Stomach smooth muscle (tissue), 2 donors: ENCODE data around the gene SPTLC1.
A peak's percentile ranks its signal among the peaks of the same experiment; 100 is the strongest.
"Not testable (repeated sequence)": the region's sequence is repeated elsewhere in the genome, so short reads cannot be mapped to it uniquely, and the experiment has no call there.

Experiments used
- H3K27ac ChIP-seq: one replicate; pipeline ENCODE4 v1.7.0; 2013; ENCODE audit warnings: mild to moderate bottlenecking, low read length, inconsistent platforms
- H3K27me3 ChIP-seq, 2 donors: one replicate each; pipeline ENCODE4 v1.7.0; 2013; ENCODE audit warnings: low read length in 2 of 2; ENCODE audit not compliant: insufficient read depth in 2 of 2, control insufficient read depth in 1 of 2
- H3K36me3 ChIP-seq, 2 donors: one replicate each; pipeline ENCODE4 v1.7.0; 2013; ENCODE audit warnings: low read length in 2 of 2; ENCODE audit not compliant: control insufficient read depth in 2 of 2, insufficient read depth in 2 of 2
- H3K4me1 ChIP-seq: one replicate; pipeline ENCODE4 v1.7.0; 2013; ENCODE audit warnings: low read length; ENCODE audit not compliant: control insufficient read depth, insufficient read depth
- H3K4me3 ChIP-seq, 2 donors: one replicate each; pipeline ENCODE4 v1.7.0; 2013; ENCODE audit warnings: low read length in 2 of 2
- H3K9ac ChIP-seq, 2 donors: one replicate each; pipeline ENCODE4 v1.7.0; 2013; ENCODE audit warnings: low read length in 2 of 2, mild to moderate bottlenecking in 1 of 2
- H3K9me3 ChIP-seq, 2 donors: one replicate each; pipeline ENCODE4 v1.7.0; 2013; ENCODE audit warnings: low read length in 2 of 2; ENCODE audit not compliant: control insufficient read depth in 2 of 2
- donor health status: healthy.
- donor health status: Pancreatic carcinoma.

The SPTLC1 gene

DNA sequence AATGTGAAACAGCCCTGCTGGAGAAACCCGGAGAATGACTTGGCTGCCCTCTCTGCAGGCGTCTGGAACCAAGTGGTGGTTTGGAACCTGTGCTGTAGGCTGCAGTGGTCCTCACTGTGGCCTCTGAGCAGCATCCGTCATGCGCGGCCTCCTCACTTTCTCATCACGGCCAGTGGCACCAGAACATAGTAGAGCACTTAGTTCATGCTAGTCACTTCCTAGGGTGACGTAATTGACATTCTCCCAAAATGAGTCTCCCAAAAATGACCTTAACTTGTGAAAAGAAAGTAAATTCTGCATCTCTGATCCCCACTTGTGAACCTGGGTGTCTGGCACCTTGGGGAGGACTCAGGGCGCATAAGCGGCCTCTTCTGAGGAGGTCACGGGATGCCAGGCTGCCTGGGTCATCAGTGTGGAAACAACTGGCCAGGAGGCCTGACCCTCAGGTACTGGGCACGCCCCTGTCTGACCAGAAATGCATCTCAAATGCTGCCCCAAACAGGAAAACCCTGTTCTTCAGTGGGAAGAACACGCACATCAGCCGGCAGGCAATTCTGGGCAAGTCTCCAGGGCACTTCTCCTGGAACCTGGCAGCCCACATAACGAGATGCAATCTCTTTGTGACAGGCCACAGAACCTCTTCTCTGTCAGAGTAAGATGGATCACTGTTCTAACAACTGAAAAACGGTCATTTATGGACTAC, 36.6 kb upstream of the SPTLC1 start:
- H3K4me3 ChIP-seq = no peak overlapping the region
- H3K9me3 ChIP-seq = no peaks in the 10 kb centered on the region
- H3K27ac ChIP-seq = peak overlapping the region; percentile 53

DNA sequence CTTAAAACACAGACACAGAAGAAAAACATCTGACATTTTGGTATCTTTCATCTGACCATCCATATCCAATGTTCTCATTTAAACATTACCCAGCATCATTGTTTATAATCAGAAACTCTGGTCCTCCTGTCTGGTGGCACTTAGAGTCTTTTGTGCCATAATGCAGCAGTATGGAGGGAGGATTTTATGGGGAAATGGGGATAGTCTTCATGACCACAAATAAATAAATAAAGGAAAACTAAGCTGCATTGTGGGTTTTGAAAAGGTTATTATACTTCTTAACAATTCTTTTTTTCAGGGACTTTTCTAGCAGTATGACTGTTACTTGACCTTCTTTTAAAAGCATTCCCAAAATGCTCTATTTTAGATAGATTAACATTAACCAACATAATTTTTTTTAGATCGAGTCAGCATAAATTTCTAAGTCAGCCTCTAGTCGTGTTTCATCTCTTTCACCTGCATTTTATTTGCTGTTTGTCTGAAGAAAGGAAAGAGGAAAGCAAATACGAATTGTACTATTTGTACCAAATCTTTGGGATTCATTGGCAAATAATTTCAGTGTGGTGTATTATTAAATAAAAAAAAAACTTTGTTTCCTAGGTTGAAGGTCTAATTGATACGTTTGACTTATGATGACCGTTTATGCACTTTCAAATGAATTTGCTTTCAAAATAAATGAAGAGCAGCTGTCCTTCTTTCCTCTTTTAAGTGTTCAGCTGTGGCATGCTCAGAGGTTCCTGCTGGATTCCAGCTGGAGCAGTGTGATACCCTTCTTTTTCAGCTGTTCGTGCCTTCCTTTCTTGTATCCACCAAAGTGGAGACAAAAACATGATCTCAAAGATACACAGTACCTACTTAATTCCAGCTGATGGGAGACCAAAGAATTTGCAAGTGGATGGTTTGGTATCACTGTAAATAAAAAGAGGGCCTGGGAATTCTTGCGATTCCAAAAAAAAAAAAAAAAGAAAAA, 35.6 kb upstream of the SPTLC1 start:
- peaks cover 33% of the 10 kb centered on the region for H3K4me1 ChIP-seq
- H3K36me3 ChIP-seq, H3K27ac ChIP-seq, H3K9ac ChIP-seq, H3K4me3 ChIP-seq, H3K9me3 ChIP-seq, H3K27me3 ChIP-seq: not testable (repeated sequence)

More for the DNA sequence above, 36.6 kb upstream of the SPTLC1 start:
- H3K27me3 ChIP-seq = no peaks in the 10 kb centered on the region
- no peaks in the 10 kb centered on the region for H3K36me3 ChIP-seq
- H3K9ac ChIP-seq = peak overlapping the region in 1 of 2 donors; percentile 27
- peaks cover 30% of the 10 kb centered on the region for H3K4me1 ChIP-seq

DNA sequence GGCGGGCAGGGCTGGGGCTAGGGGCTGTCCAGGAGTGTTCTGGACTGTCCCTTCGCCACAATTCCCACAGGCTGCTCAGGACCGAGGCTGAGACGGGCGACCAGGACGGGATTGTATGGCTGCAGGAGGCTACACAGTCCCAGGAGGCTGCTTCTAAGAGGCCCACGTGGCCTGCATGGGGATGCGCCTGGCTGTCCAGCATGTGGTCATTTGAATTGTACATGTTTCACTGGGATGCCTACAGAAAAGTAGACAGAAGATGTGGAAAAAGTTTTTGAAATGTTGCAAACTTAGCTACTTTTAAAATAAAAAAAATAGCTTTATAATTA, 32.6 kb upstream of the SPTLC1 start:
- no peak overlapping the region for H3K9ac ChIP-seq
- peaks cover 27% of the 10 kb centered on the region for H3K4me1 ChIP-seq
- peak overlapping the region; percentile 67 for H3K27ac ChIP-seq
- H3K9me3 ChIP-seq = no peaks in the 10 kb centered on the region
- no peaks in the 10 kb centered on the region for H3K27me3 ChIP-seq
- no peaks in the 10 kb centered on the region for H3K36me3 ChIP-seq
- H3K4me3 ChIP-seq = no peak overlapping the region

DNA sequence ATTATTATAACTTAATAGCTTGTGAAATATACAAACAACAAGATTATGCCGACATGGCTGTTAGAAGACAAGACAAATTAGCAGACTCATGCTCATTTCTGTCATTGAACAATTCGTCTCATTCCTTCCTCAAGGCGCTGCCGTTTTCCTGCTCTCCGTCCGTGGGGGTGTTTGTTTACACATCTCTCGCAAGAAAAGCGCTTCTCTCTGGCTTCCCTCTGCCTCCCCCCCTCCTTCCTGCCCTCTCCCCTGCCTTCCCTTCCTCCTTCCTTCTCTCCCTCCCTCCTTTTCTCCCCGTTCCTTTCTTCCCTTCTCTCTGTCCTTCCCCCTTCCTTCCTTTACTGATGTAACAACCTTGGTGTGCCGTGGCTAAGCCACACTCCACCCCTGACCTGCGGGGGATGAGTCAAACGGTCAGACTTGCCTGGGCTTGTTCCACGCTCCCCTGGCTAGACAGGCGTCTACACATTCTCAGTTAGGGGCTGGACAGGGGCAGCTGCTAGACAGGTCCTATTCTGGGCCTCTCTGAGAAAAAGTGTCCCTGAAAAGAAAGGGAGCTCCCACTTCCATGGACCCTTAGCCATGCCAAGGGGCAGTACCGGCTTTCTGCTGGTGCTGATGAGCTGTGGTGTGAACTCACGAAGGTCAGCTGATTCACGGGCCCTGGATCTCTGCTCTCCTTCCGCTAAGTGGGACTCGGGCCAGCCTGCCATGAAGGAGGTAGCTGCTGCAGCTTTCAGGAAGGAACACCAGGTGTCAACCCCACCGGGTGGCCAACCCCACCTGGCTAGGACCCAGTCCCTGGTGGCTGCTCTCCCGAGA, 32.0 kb upstream of the SPTLC1 start:
- Histone ChIP-seq H3K27ac (peak overlapping the region; percentile 67), H3K9ac (peak overlapping the region in 1 of 2 donors; percentile 66)

DNA sequence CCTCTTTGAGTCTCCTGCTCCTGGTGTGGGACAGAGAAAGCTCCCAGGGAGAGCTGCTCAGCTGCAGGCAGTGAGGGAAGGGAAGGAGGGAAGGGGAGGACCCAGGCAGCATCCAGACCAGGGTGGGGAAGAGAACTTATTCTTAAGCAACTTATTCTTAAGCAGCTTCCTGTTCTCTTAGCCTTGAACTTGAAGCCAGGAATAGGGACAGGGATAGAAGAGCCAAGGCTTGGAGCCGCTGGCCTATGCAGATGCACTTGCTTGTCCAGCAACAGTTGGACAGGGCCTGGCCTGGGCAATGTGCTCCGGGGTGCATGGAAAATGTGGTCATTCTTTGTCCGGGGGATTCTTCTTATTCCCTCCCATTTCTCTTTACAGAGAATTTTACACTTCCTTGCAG, 31.4 kb upstream of the SPTLC1 start:
- Histone ChIP-seq H3K9me3 (no peaks in the 10 kb centered on the region), H3K27ac (peak overlapping the region; percentile 67), H3K27me3 (peaks cover 0 to 1% of the 10 kb centered on the region in 2 donors), H3K9ac (peak overlapping the region in 1 of 2 donors; percentile 66), H3K4me3 (no peak overlapping the region), H3K36me3 (no peaks in the 10 kb centered on the region), H3K4me1 (peaks cover 17% of the 10 kb centered on the region)

More for the DNA sequence above, 32.0 kb upstream of the SPTLC1 start:
- H3K4me3 ChIP-seq = peak overlapping the region in 1 of 2 donors; percentile 40
- H3K4me1 ChIP-seq = peaks cover 21% of the 10 kb centered on the region
- H3K9me3 ChIP-seq = no peaks in the 10 kb centered on the region
- H3K27me3 ChIP-seq = no peaks in the 10 kb centered on the region
- no peaks in the 10 kb centered on the region for H3K36me3 ChIP-seq

DNA sequence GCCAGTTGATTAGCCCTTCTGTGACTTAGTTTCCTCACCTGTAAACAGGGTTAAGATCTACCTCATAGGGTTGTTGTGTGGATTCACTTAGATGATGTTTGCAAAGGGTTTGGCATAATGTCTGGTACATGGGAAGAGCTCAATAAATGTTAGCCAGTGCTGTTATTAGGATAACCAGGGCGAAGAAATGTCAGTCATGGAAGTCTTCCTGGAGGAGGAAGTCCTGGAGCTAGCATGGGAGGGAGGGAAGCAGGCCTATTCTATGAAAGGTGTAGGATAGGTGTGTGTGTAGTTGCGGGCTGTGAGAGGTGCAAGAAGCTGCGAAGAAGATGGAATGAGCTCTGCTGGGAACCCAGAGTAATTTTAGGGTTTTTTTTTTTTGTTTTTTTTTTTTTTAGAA, 30.6 kb upstream of the SPTLC1 start:
- not testable (repeated sequence) for H3K27ac ChIP-seq, H3K4me3 ChIP-seq, H3K27me3 ChIP-seq

DNA sequence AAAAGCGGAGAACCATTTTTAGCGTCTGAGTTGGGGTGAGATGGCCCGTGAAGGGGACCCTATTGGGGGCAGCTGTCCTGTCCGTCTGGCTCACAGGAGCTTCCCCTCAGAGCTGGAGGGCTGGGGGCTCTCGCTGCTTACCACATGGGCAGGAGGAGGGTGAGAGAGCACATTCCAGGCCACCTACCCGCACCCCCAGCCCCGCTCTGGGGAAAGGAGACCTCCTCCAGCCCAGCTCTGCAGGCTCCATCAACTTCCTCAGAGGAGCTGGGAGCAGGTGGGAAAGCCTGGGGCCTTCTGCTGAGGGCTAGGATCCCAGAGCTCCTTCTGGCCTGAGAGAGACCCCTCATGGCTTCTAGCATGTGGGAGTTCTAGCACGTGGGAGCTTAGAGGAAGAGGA, 27.1 kb upstream of the SPTLC1 start:
- H3K9ac ChIP-seq = no peak overlapping the region
- no peak overlapping the region for H3K4me3 ChIP-seq
- no peaks in the 10 kb centered on the region for H3K36me3 ChIP-seq
- peaks cover 0 to 3% of the 10 kb centered on the region in 2 donors for H3K27me3 ChIP-seq
- H3K4me1 ChIP-seq = peaks cover 25% of the 10 kb centered on the region
- H3K9me3 ChIP-seq = no peaks in the 10 kb centered on the region
- H3K27ac ChIP-seq = no peak overlapping the region

More for the DNA sequence above, 30.6 kb upstream of the SPTLC1 start:
- not testable (repeated sequence) for H3K36me3 ChIP-seq, H3K9me3 ChIP-seq, H3K9ac ChIP-seq
- peaks cover 23% of the 10 kb centered on the region for H3K4me1 ChIP-seq

DNA sequence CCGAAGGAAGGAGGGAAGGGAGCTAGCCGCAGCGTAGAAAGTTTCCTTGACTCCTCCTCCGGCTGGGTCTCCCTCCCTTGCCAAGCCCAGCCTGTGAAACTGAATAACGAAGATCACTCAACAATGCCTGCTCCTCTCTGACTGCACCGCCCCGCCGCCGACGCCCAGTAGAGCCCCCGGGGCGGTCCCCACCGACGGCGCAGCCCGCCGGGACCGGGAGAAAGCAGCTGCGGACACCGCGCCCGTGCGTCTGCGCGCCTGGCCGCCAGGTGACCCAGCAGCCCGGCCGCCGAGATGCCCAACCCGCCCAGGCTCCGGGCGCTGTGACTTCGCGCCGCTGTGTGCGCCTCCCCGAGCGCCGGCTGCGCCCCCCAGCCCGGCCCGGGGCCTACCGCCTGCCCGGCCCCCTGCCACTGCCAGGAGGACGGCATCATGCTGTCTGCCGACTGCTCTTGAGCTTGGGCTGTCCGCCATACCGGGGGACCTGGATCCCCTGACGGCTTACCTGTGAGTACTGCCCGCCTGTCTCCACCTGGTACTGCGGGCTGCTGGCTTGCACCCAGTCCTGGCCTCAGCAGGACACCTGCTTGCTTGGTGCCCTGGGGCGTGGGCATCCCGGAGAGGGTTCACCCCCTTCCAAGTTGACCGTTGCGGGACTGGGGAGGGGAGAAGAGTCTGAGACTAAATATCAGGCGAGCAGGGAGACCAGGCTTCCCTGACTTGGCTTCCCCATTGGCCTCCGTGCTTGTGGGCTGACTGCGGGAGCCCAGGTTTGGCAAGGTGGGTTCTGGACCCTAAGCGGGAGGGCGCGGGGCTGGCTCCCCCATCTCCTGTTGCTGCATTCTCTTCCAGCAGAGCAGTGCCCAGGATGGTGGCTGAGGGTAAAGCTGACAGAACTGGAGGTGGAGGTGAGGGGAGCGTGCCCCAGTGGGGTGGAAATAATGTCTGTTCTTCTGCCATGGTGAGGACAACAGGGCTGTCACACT, 26.2 kb upstream of the SPTLC1 start:
- peaks cover 18% of the 10 kb centered on the region for H3K4me1 ChIP-seq
- no peaks in the 10 kb centered on the region for H3K36me3 ChIP-seq
- no peak overlapping the region for H3K27ac ChIP-seq
- H3K4me3 ChIP-seq = peak overlapping the region; percentile 52 to 67
- no peaks in the 10 kb centered on the region for H3K9me3 ChIP-seq
- peaks cover 0 to 3% of the 10 kb centered on the region in 2 donors for H3K27me3 ChIP-seq
- H3K9ac ChIP-seq = peak overlapping the region in 1 of 2 donors; percentile 51

DNA sequence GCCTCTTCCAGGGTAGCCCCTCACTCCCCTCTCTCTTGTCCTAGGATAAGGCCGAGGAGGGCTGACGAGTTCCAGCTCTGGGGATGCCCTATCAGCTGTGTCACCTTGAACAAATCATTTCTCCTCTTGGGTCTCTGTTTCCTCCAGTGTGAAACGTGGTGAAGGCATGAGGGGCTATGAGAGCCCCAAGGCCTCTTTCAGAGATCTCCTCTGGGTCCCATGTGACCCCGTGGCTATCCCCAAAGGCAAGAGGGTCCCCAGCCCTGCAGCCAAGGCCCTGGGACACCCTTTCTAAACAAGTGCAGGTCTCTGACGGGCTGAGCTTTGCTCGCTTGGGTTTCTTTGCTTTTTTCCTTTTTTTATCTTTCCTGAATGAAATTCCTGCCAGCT, 25.5 kb upstream of the SPTLC1 start:
- no peak overlapping the region for H3K27ac ChIP-seq
- H3K4me3 ChIP-seq = peak overlapping the region; percentile 52 to 67
- H3K4me1 ChIP-seq = peaks cover 18% of the 10 kb centered on the region
- peak overlapping the region in 1 of 2 donors; percentile 51 for H3K9ac ChIP-seq
- H3K9me3 ChIP-seq = no peaks in the 10 kb centered on the region
- H3K36me3 ChIP-seq = no peaks in the 10 kb centered on the region
- H3K27me3 ChIP-seq = peaks cover 0 to 3% of the 10 kb centered on the region in 2 donors
